Nephron progenitor cell (in vitro differentiated cells): ENCODE measurements around the gene NHERF1.

Source experiments
- DNase-seq: peaks from one replicate; pipeline ENCODE4 v3.0.0; 2021
- H3K27ac Mint-ChIP-seq: 2 replicates; pipeline ENCODE4 v1.8.0; 2021; ENCODE audit warnings: mild to moderate bottlenecking, moderate library complexity, mixed read lengths
- H3K27me3 Mint-ChIP-seq: 2 replicates; pipeline ENCODE4 v1.8.0; 2021; ENCODE audit warnings: mild to moderate bottlenecking, low read depth, mixed read lengths; ENCODE audit not compliant: poor library complexity
- H3K36me3 Mint-ChIP-seq: 2 replicates; pipeline ENCODE4 v1.8.0; 2021; ENCODE audit warnings: low read depth, mixed read lengths
- H3K4me1 Mint-ChIP-seq: 2 replicates; pipeline ENCODE4 v1.8.0; 2021; ENCODE audit warnings: mixed read lengths
- H3K4me3 Mint-ChIP-seq: 2 replicates; pipeline ENCODE4 v1.8.0; 2021; ENCODE audit warnings: mild to moderate bottlenecking, moderate library complexity, mixed read lengths
- H3K9me3 Mint-ChIP-seq: 2 replicates; pipeline ENCODE4 v1.8.0; 2021; ENCODE audit warnings: mild to moderate bottlenecking, moderate library complexity, mixed read lengths
- TF ChIP-seq, protein P1 (sequence below): fragments of 200-600 bp; sonication (generic); IDR thresholded peaks from 2 replicates; pipeline ENCODE4 v1.5.0; 2021; ENCODE audit warnings: antibody characterized with exemption

Gene NHERF1

DNA sequence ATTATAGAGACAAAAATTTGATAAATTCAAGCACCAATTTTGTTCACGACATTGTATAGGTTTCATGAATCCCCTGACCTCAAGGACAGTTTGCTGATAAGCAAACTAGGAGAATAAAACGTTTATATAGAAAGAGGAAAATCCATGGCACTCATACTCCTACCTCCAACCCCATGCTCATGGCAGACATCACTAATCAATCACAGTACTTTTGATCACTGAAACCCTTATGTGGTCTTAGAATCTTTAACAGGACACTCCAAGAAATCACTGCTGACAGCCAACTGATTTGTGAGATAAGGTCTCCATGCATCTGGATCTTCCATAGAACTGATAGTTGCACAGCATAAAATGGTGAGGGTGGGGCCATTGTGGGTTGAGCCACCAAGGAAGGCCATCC, 4.7 kb upstream of the NHERF1 start:
- H3K4me3 Mint-ChIP-seq = no peak overlapping the region
- no peak for DNase-seq
- no peak overlapping the region for H3K27ac Mint-ChIP-seq
- H3K9me3 Mint-ChIP-seq = no peaks in the 10 kb centered on the region
- TF ChIP-seq, protein P1, sequence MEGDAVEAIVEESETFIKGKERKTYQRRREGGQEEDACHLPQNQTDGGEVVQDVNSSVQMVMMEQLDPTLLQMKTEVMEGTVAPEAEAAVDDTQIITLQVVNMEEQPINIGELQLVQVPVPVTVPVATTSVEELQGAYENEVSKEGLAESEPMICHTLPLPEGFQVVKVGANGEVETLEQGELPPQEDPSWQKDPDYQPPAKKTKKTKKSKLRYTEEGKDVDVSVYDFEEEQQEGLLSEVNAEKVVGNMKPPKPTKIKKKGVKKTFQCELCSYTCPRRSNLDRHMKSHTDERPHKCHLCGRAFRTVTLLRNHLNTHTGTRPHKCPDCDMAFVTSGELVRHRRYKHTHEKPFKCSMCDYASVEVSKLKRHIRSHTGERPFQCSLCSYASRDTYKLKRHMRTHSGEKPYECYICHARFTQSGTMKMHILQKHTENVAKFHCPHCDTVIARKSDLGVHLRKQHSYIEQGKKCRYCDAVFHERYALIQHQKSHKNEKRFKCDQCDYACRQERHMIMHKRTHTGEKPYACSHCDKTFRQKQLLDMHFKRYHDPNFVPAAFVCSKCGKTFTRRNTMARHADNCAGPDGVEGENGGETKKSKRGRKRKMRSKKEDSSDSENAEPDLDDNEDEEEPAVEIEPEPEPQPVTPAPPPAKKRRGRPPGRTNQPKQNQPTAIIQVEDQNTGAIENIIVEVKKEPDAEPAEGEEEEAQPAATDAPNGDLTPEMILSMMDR = no peak
- H3K4me1 Mint-ChIP-seq = peaks cover 69% of the 10 kb centered on the region
- H3K27me3 Mint-ChIP-seq = peaks cover 21% of the 10 kb centered on the region
- H3K36me3 Mint-ChIP-seq = no peaks in the 10 kb centered on the region

DNA sequence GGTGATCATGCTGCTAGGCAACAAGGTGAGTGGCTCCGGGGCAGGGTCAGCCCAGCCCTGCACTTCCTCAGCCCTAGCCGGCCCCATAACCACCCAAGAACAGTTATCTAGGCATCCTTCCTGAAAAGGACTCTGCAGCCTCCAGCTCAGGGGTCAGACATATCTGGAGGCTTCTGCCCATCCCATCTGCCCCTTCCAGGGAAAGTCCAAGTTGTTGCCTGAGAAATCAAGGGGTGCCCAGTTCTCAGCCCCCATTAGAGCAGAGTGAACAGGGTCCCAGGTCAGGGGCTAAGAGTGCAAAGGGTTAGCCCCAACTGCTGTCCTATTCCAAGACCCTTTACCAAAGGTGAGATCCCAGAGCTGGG, 4.1 kb upstream of the NHERF1 start:
- peak overlapping the region; percentile 62 for H3K4me3 Mint-ChIP-seq
- peaks cover 64% of the 10 kb centered on the region for H3K4me1 Mint-ChIP-seq
- H3K27me3 Mint-ChIP-seq = peaks cover 15% of the 10 kb centered on the region
- TF ChIP-seq, protein P1 = no peak
- H3K27ac Mint-ChIP-seq = no peak overlapping the region
- no peaks in the 10 kb centered on the region for H3K9me3 Mint-ChIP-seq
- no peak for DNase-seq
- H3K36me3 Mint-ChIP-seq = no peaks in the 10 kb centered on the region

DNA sequence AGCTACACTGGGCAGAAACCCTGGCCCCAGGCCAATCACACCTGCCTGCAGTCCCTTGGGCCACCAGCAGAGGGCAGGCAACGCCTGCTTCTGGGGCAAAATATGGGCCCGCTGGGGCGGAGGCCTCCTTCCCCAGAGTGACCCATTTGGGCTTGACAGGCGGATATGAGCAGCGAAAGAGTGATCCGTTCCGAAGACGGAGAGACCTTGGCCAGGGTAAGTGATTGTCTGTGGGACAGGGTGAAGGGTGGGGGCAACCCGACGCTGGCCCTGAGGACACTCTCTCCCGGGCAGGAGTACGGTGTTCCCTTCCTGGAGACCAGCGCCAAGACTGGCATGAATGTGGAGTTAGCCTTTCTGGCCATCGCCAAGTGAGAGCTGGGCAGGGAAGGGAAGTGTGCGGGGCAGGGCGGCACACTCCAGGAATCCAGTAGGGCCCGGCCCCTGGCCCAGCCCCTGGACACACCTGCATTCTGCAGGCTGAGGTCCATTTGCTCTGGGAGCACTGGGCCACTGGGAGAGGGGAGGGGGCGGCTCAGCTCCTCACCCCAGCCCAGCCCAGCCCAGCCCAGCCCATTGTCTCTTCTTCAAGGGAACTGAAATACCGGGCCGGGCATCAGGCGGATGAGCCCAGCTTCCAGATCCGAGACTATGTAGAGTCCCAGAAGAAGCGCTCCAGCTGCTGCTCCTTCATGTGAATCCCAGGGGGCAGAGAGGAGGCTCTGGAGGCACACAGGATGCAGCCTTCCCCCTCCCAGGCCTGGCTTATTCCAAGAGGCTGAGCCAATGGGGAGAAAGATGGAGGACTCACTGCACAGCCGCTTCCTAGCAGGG, 3.5 kb upstream of the NHERF1 start:
- H3K4me1 Mint-ChIP-seq = peaks cover 67% of the 10 kb centered on the region
- no peaks in the 10 kb centered on the region for H3K36me3 Mint-ChIP-seq
- H3K4me3 Mint-ChIP-seq = peak overlapping the region; percentile 62
- H3K9me3 Mint-ChIP-seq = no peaks in the 10 kb centered on the region
- TF ChIP-seq, protein P1 = peak; percentile 100
- DNase-seq = peak; percentile 90
- peaks cover 12% of the 10 kb centered on the region for H3K27me3 Mint-ChIP-seq
- no peak overlapping the region for H3K27ac Mint-ChIP-seq

DNA sequence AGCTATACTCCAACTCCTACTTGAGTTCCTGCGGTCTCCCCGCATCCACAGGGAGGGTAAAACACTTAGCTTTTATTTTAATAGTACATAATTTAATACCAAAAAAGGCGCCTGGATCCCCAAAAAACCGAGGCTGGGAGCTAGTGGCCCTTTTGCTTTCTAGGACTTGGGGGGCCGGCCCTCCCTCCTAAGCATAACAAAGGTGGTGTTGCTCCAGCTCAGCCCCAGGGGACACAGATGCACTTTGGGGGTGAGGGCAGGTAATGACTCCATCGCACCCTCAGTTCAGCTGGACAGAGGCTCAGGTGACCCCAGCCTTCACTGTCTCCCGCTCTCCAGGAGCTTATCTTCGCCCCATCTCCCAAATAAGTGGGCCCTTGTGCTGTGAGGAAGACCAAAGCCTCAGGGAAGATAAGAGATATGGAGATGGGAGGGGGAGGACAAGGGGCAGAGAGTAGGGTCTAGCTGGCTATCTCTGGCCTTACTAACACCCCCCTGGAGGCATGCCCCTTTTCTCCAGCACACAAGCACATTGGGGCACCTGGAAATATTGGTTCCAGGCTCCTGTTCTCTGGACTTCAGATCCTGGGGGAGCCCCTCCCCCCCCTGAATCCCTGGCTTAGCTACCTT, 2.8 kb upstream of the NHERF1 start:
- H3K27ac Mint-ChIP-seq = peak overlapping the region; percentile 75
- no peak overlapping the region for H3K4me3 Mint-ChIP-seq
- DNase-seq = no peak
- TF ChIP-seq, protein P1 = no peak
- H3K36me3 Mint-ChIP-seq = no peaks in the 10 kb centered on the region
- H3K27me3 Mint-ChIP-seq = peaks cover 12% of the 10 kb centered on the region
- H3K4me1 Mint-ChIP-seq = peaks cover 74% of the 10 kb centered on the region
- H3K9me3 Mint-ChIP-seq = no peaks in the 10 kb centered on the region

DNA sequence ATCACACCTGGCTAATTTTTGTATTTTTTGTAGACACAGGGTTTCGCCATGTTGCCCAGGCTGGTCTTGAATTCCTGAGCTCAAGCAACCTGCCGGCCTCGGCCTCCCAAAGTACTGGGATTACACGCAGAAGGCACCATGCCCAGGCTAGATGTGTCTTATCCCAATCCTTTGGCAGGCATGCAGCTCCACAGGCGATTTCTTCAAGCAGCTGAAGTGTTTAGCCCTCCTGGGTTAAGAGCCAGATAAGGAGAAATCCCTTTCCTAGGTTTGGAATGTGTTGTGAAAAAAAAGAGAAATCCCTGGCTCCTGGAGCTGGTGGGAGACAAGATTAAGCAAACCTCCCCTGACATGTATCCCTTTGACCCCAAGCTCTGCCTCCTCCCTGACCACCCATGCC, 2.1 kb upstream of the NHERF1 start:
- H3K4me3 Mint-ChIP-seq = peak overlapping the region; percentile 59
- DNase-seq = no peak

More for the DNA sequence above, 2.1 kb upstream of the NHERF1 start:
- no peaks in the 10 kb centered on the region for H3K36me3 Mint-ChIP-seq
- H3K4me1 Mint-ChIP-seq = peaks cover 80% of the 10 kb centered on the region
- TF ChIP-seq, protein P1 = no peak
- H3K9me3 Mint-ChIP-seq = no peaks in the 10 kb centered on the region
- peaks cover 10% of the 10 kb centered on the region for H3K27me3 Mint-ChIP-seq
- peak overlapping the region; percentile 89 for H3K27ac Mint-ChIP-seq
